ENCODE results near the gene PGAP3.
"Not testable (repeated sequence)": the region's sequence is repeated elsewhere in the genome, so short reads cannot be mapped to it uniquely, and the experiment has no call there.

PGAP3 gene

GRCh38 chr17:39725923-39726322 is 38.1 kb upstream of the PGAP3 start:
- H3K9me3 ChIP-seq (ENCODE audit: control insufficient read depth in 2 of 2, low read length in 2 of 2); H3K27me3 ChIP-seq (ENCODE audit: control insufficient read depth in 2 of 2, insufficient read depth in 2 of 2, low read length in 2 of 2); H3K4me3 ChIP-seq (ENCODE audit: low read length in 2 of 2); H3K9ac ChIP-seq (ENCODE audit: low read depth in 1 of 2, low read length in 2 of 2); H3K27ac ChIP-seq (ENCODE audit: low read depth in 2 of 2, low read length in 2 of 2): not testable (repeated sequence)
- H3K36me3 ChIP-seq (ENCODE audit: control insufficient read depth in 2 of 2, insufficient read depth in 2 of 2, low read length in 2 of 2): peaks cover 34 to 47% of the 10 kb centered on the region in 2 donors
- H3K4me1 ChIP-seq (ENCODE audit: control insufficient read depth in 2 of 2, insufficient read depth in 2 of 2, low read length in 2 of 2): peaks cover 4 to 17% of the 10 kb centered on the region in 2 donors

- Histone ChIP-seq H3K4me3 (ENCODE audit: low read length in 2 of 2) (no peak overlapping the region), H3K36me3 (ENCODE audit: control insufficient read depth in 2 of 2, insufficient read depth in 2 of 2, low read length in 2 of 2) (peaks cover 41 to 55% of the 10 kb centered on the region in 2 donors), H3K27ac (ENCODE audit: low read depth in 2 of 2, low read length in 2 of 2) (no peak overlapping the region), H3K9ac (ENCODE audit: low read depth in 1 of 2, low read length in 2 of 2) (no peak overlapping the region), H3K4me1 (ENCODE audit: control insufficient read depth in 2 of 2, insufficient read depth in 2 of 2, low read length in 2 of 2) (peaks cover 4 to 11% of the 10 kb centered on the region in 2 donors), H3K9me3 (ENCODE audit: control insufficient read depth in 2 of 2, low read length in 2 of 2) (no peaks in the 10 kb centered on the region), H3K27me3 (ENCODE audit: control insufficient read depth in 2 of 2, insufficient read depth in 2 of 2, low read length in 2 of 2) (no peaks in the 10 kb centered on the region)
These were observed 36.9 kb upstream of the PGAP3 start for GRCh38 chr17:39724731-39725130.

- no peak overlapping the region for H3K9ac ChIP-seq (ENCODE audit: low read depth in 1 of 2, low read length in 2 of 2)
- H3K4me1 ChIP-seq (ENCODE audit: control insufficient read depth in 2 of 2, insufficient read depth in 2 of 2, low read length in 2 of 2): peaks cover 7% of the 10 kb centered on the region in 2 donors
- peaks cover 38 to 53% of the 10 kb centered on the region in 2 donors for H3K36me3 ChIP-seq (ENCODE audit: control insufficient read depth in 2 of 2, insufficient read depth in 2 of 2, low read length in 2 of 2)
- no peak overlapping the region for H3K27ac ChIP-seq (ENCODE audit: low read depth in 2 of 2, low read length in 2 of 2)
- no peak overlapping the region for H3K4me3 ChIP-seq (ENCODE audit: low read length in 2 of 2)
- no peaks in the 10 kb centered on the region for H3K27me3 ChIP-seq (ENCODE audit: control insufficient read depth in 2 of 2, insufficient read depth in 2 of 2, low read length in 2 of 2)
- H3K9me3 ChIP-seq (ENCODE audit: control insufficient read depth in 2 of 2, low read length in 2 of 2): no peaks in the 10 kb centered on the region
These were observed 35.4 kb upstream of the PGAP3 start for GRCh38 chr17:39722965-39723848.

- H3K9me3 ChIP-seq (ENCODE audit: control insufficient read depth in 2 of 2, low read length in 2 of 2): no peaks in the 10 kb centered on the region
- no peak overlapping the region for H3K4me3 ChIP-seq (ENCODE audit: low read length in 2 of 2)
- H3K27me3 ChIP-seq (ENCODE audit: control insufficient read depth in 2 of 2, insufficient read depth in 2 of 2, low read length in 2 of 2): no peaks in the 10 kb centered on the region
- peaks cover 9% of the 10 kb centered on the region in 2 donors for H3K4me1 ChIP-seq (ENCODE audit: control insufficient read depth in 2 of 2, insufficient read depth in 2 of 2, low read length in 2 of 2)
- H3K9ac ChIP-seq (ENCODE audit: low read depth in 1 of 2, low read length in 2 of 2): no peak overlapping the region
- peaks cover 31 to 48% of the 10 kb centered on the region in 2 donors for H3K36me3 ChIP-seq (ENCODE audit: control insufficient read depth in 2 of 2, insufficient read depth in 2 of 2, low read length in 2 of 2)
- no peak overlapping the region for H3K27ac ChIP-seq (ENCODE audit: low read depth in 2 of 2, low read length in 2 of 2)
These were observed 34.2 kb upstream of the PGAP3 start for GRCh38 chr17:39722104-39722503.

- Histone ChIP-seq H3K27ac (ENCODE audit: low read depth in 2 of 2, low read length in 2 of 2) (peak overlapping the region in 1 of 2 donors; percentile 23), H3K9ac (ENCODE audit: low read depth in 1 of 2, low read length in 2 of 2) (no peak overlapping the region), H3K27me3 (ENCODE audit: control insufficient read depth in 2 of 2, insufficient read depth in 2 of 2, low read length in 2 of 2) (no peaks in the 10 kb centered on the region), H3K9me3 (ENCODE audit: control insufficient read depth in 2 of 2, low read length in 2 of 2) (no peaks in the 10 kb centered on the region), H3K36me3 (ENCODE audit: control insufficient read depth in 2 of 2, insufficient read depth in 2 of 2, low read length in 2 of 2) (peaks cover 24 to 46% of the 10 kb centered on the region in 2 donors), H3K4me1 (ENCODE audit: control insufficient read depth in 2 of 2, insufficient read depth in 2 of 2, low read length in 2 of 2) (peaks cover 25 to 26% of the 10 kb centered on the region in 2 donors), H3K4me3 (ENCODE audit: low read length in 2 of 2) (no peak overlapping the region)
These were observed 31.9 kb upstream of the PGAP3 start for GRCh38 chr17:39719563-39720355.

GRCh38 chr17:39717660-39718059 is 29.8 kb upstream of the PGAP3 start:
- H3K4me1 ChIP-seq (ENCODE audit: control insufficient read depth in 2 of 2, insufficient read depth in 2 of 2, low read length in 2 of 2): peaks cover 25 to 26% of the 10 kb centered on the region in 2 donors
- no peak overlapping the region for H3K27ac ChIP-seq (ENCODE audit: low read depth in 2 of 2, low read length in 2 of 2)
- no peaks in the 10 kb centered on the region for H3K9me3 ChIP-seq (ENCODE audit: control insufficient read depth in 2 of 2, low read length in 2 of 2)
- H3K4me3 ChIP-seq (ENCODE audit: low read length in 2 of 2): no peak overlapping the region
- peaks cover 21 to 51% of the 10 kb centered on the region in 2 donors for H3K36me3 ChIP-seq (ENCODE audit: control insufficient read depth in 2 of 2, insufficient read depth in 2 of 2, low read length in 2 of 2)
- H3K27me3 ChIP-seq (ENCODE audit: control insufficient read depth in 2 of 2, insufficient read depth in 2 of 2, low read length in 2 of 2): no peaks in the 10 kb centered on the region
- H3K9ac ChIP-seq (ENCODE audit: low read depth in 1 of 2, low read length in 2 of 2): no peak overlapping the region

GRCh38 chr17:39716879-39717536 is 29.2 kb upstream of the PGAP3 start:
- Histone ChIP-seq H3K4me1 (ENCODE audit: control insufficient read depth in 2 of 2, insufficient read depth in 2 of 2, low read length in 2 of 2) (peaks cover 25 to 26% of the 10 kb centered on the region in 2 donors), H3K27ac (ENCODE audit: low read depth in 2 of 2, low read length in 2 of 2) (peak overlapping the region; percentile 87 to 92), H3K9me3 (ENCODE audit: control insufficient read depth in 2 of 2, low read length in 2 of 2) (no peaks in the 10 kb centered on the region), H3K27me3 (ENCODE audit: control insufficient read depth in 2 of 2, insufficient read depth in 2 of 2, low read length in 2 of 2) (no peaks in the 10 kb centered on the region), H3K36me3 (ENCODE audit: control insufficient read depth in 2 of 2, insufficient read depth in 2 of 2, low read length in 2 of 2) (peaks cover 25 to 49% of the 10 kb centered on the region in 2 donors), H3K4me3 (ENCODE audit: low read length in 2 of 2) (peak overlapping the region in 1 of 2 donors; percentile 27), H3K9ac (ENCODE audit: low read depth in 1 of 2, low read length in 2 of 2) (peak overlapping the region; percentile 68 to 75)

GRCh38 chr17:39716073-39716818 is 28.4 kb upstream of the PGAP3 start:
- peak overlapping the region; percentile 68 to 75 for H3K9ac ChIP-seq (ENCODE audit: low read depth in 1 of 2, low read length in 2 of 2)
- H3K36me3 ChIP-seq (ENCODE audit: control insufficient read depth in 2 of 2, insufficient read depth in 2 of 2, low read length in 2 of 2): peaks cover 32 to 56% of the 10 kb centered on the region in 2 donors
- no peaks in the 10 kb centered on the region for H3K27me3 ChIP-seq (ENCODE audit: control insufficient read depth in 2 of 2, insufficient read depth in 2 of 2, low read length in 2 of 2)
- peak overlapping the region; percentile 87 to 92 for H3K27ac ChIP-seq (ENCODE audit: low read depth in 2 of 2, low read length in 2 of 2)
- peak overlapping the region in 1 of 2 donors; percentile 27 for H3K4me3 ChIP-seq (ENCODE audit: low read length in 2 of 2)
- no peaks in the 10 kb centered on the region for H3K9me3 ChIP-seq (ENCODE audit: control insufficient read depth in 2 of 2, low read length in 2 of 2)
- H3K4me1 ChIP-seq (ENCODE audit: control insufficient read depth in 2 of 2, insufficient read depth in 2 of 2, low read length in 2 of 2): peaks cover 25 to 26% of the 10 kb centered on the region in 2 donors

GRCh38 chr17:39715375-39716072 is 27.7 kb upstream of the PGAP3 start:
- H3K9me3 ChIP-seq (ENCODE audit: control insufficient read depth in 2 of 2, low read length in 2 of 2): no peaks in the 10 kb centered on the region
- peak overlapping the region; percentile 87 to 92 for H3K27ac ChIP-seq (ENCODE audit: low read depth in 2 of 2, low read length in 2 of 2)
- no peak overlapping the region for H3K4me3 ChIP-seq (ENCODE audit: low read length in 2 of 2)
- H3K9ac ChIP-seq (ENCODE audit: low read depth in 1 of 2, low read length in 2 of 2): peak overlapping the region; percentile 24 to 75
- H3K36me3 ChIP-seq (ENCODE audit: control insufficient read depth in 2 of 2, insufficient read depth in 2 of 2, low read length in 2 of 2): peaks cover 35 to 61% of the 10 kb centered on the region in 2 donors
- no peaks in the 10 kb centered on the region for H3K27me3 ChIP-seq (ENCODE audit: control insufficient read depth in 2 of 2, insufficient read depth in 2 of 2, low read length in 2 of 2)
- H3K4me1 ChIP-seq (ENCODE audit: control insufficient read depth in 2 of 2, insufficient read depth in 2 of 2, low read length in 2 of 2): peaks cover 25 to 26% of the 10 kb centered on the region in 2 donors

Data from mucosa of rectum (tissue), 2 donors.